Measurements from ENCODE around the gene TMC8.
A peak's percentile ranks its signal among the peaks of the same experiment; 100 is the strongest.

TMC8 gene

GRCh38 chr17:78125138-78125913 is 5.2 kb upstream of the TMC8 start:
- no peak for DNase-seq

GRCh38 chr17:78125976-78126894 is 4.3 kb upstream of the TMC8 start:
- no peak for DNase-seq

- DNase-seq: no peak
Measured at GRCh38 chr17:78126895-78127238, 3.7 kb upstream of the TMC8 start.

- DNase-seq: no peak
Measured at GRCh38 chr17:78127239-78127887, 3.2 kb upstream of the TMC8 start.

GRCh38 chr17:78127888-78128550 is 2.6 kb upstream of the TMC8 start:
- no peak for DNase-seq

- peak; percentile 64 for DNase-seq
Measured at GRCh38 chr17:78128551-78129350, 1.8 kb upstream of the TMC8 start, which contains the start of gene TMC6. TSS of gene TMC6 (minus strand) at chr17:78128755. CDS start at chr17:78126832, 1,923 bp downstream.

- no peak for DNase-seq
Measured at GRCh38 chr17:78129351-78130089, 1.1 kb upstream of the TMC8 start.

GRCh38 chr17:78130090-78130436 is 508 bp upstream of the TMC8 start:
- no peak for DNase-seq

- no peak for DNase-seq
Measured at GRCh38 chr17:78131172-78132083, 857 bp downstream of the TMC8 start.

- DNase-seq: no peak
Measured at GRCh38 chr17:78132084-78132676, 1.6 kb downstream of the TMC8 start.

GRCh38 chr17:78132767-78133178 is 2.2 kb downstream of the TMC8 start:
- no peak for DNase-seq

GRCh38 chr17:78133179-78133951 is 2.8 kb downstream of the TMC8 start:
- no peak for DNase-seq

- DNase-seq: no peak
Measured at GRCh38 chr17:78133971-78134898, 3.7 kb downstream of the TMC8 start.

GRCh38 chr17:78134899-78135385 is 4.4 kb downstream of the TMC8 start:
- DNase-seq: no peak

- DNase-seq: no peak
Measured at GRCh38 chr17:78135858-78136500, 5.4 kb downstream of the TMC8 start.

- no peak for DNase-seq
Measured at GRCh38 chr17:78137392-78138203, 7.0 kb downstream of the TMC8 start.
